ENCODE data around the gene APLP1. TPM values are rescaled to one million over a fixed set of nuclear protein-coding genes. Genes with fewer than 3 reads are reported as not detected.

APLP1 gene
- total and polyA plus RNA-seq, 2 donors = 2.5 to 3.3 TPM

DNA sequence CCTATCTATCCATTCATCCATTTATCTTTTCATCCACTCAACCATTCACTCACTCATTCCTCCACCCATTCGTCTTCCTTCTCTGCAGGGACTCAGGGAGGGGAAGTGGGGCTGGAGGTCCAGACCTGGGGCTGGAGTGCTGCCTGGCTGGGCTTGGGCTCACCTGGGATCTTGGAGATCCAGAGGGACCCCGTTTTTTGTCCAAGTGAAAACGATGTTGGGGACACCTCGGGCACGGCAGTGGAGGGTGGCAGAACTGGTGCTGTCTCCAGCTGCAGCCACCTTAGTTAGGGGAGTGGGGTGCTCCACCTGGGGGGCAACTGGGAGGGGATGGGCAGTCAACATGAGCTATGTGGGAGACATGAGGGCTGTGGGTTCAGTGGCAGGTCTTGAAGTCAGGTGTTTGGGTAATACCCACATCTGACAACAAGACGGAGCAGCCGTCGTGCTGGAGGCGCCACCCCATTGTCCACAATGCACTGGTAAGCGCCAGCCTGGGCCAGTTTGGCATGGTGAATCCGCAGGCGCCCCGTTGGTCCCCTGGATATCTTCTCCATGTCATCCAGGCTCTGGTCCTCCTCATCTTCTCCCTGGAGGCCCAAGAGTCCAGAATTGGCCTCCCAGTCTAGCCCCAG is 26.3 kb upstream of the APLP1 start:
- Histone ChIP-seq H3K36me3 (ENCODE audit: control insufficient read depth in 2 of 2, insufficient read depth in 2 of 2, low read length in 1 of 2) (no peaks in the 10 kb centered on the region), H3K4me3 (ENCODE audit: low read length in 2 of 2) (no peak overlapping the region), H3K4me1 (ENCODE audit: control insufficient read depth in 2 of 2, insufficient read depth in 2 of 2, low read length in 2 of 2) (no peaks in the 10 kb centered on the region), H3K27ac (ENCODE audit: low read depth in 1 of 2, low read length in 1 of 2) (no peak overlapping the region), H3K9me3 (ENCODE audit: control insufficient read depth in 2 of 2, insufficient read depth in 1 of 2, low read length in 1 of 2) (peaks cover 0 to 11% of the 10 kb centered on the region in 2 donors), H3K27me3 (ENCODE audit: control insufficient read depth in 2 of 2, insufficient read depth in 1 of 2, low read length in 1 of 2) (peaks cover 31 to 42% of the 10 kb centered on the region in 2 donors)
- DNase-seq (ENCODE audit: low read depth in 6 of 9, low spot score in 9 of 9) = no peak
- 88% methylated on average over 13 of the region's 13 CpGs for WGBS

DNA sequence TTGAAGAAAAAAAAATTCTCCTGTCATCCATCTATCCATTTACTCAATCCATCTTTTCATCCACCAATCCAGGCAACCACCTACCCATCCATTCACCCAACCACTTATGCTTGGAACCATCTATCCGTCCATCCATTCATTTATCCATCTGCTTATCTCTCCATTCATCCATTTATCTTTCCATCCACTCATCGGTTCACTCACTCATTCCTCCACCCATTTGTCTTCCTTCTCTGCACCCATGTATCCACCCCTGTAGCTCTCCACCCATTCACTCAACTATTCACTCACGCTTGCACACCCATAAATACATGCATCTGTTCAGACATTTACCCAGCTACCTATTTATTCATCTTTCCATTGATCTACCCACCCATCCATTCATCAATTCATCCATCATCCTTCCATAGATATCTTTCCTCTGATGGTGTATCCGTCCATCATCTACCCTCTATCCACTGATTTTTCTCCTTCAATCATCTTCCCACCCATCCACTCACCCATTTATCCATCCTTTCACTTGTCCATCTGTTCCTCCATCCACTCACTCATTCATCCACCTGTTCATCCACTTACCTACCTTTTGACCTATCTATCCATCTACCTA is 25.6 kb upstream of the APLP1 start:
- Histone ChIP-seq H3K9me3 (ENCODE audit: control insufficient read depth in 2 of 2, insufficient read depth in 1 of 2, low read length in 1 of 2) (peaks cover 0 to 11% of the 10 kb centered on the region in 2 donors), H3K27me3 (ENCODE audit: control insufficient read depth in 2 of 2, insufficient read depth in 1 of 2, low read length in 1 of 2) (peaks cover 31 to 46% of the 10 kb centered on the region in 2 donors), H3K36me3 (ENCODE audit: control insufficient read depth in 2 of 2, insufficient read depth in 2 of 2, low read length in 1 of 2) (no peaks in the 10 kb centered on the region), H3K4me3 (ENCODE audit: low read length in 2 of 2) (no peak overlapping the region), H3K27ac (ENCODE audit: low read depth in 1 of 2, low read length in 1 of 2) (no peak overlapping the region), H3K4me1 (ENCODE audit: control insufficient read depth in 2 of 2, insufficient read depth in 2 of 2, low read length in 2 of 2) (no peaks in the 10 kb centered on the region)
- DNase-seq (ENCODE audit: low read depth in 6 of 9, low spot score in 9 of 9) = no peak
- 90% methylated on average over 4 of the region's 4 CpGs for WGBS

DNA sequence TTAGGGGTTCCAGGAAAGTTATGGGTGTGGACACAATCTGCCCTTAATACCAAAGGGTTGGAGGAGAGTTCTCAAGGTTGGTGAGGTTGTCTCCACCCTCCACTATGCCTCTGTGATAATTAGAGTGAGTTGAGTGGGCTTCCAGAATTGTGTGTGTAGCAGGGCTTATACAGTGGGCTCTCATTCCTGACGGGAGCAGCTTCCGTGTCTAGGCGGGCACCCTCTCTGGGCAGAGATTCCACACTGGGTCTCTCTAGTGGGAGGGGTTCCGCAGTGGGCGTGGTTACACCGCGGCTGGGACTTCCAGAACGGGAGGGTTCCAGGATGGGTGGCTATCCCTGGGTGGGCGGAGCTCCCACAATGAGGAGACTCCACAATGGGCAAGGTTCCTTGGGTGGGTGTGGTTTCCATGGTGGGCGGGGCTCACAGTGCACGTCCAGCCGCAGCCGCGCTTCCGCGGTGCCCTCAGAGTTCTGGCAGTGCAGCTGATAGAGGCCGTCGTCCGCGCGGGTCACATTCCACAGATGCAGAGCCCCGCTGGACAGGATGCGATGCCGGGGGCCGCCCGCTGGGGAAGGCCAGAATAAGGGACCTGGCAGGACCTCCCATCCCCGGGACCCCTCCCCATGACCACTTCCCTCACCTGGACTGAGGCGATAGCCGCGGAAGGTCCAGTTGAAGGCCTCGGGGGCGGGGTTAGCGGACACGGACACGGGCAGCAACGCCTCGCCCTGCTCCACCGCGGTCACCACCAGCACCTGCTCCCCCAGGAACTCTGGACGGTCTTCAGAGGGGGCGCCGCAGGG is 24.5 kb upstream of the APLP1 start:
- Histone ChIP-seq H3K27me3 (ENCODE audit: control insufficient read depth in 2 of 2, insufficient read depth in 1 of 2, low read length in 1 of 2) (peaks cover 31 to 57% of the 10 kb centered on the region in 2 donors), H3K27ac (ENCODE audit: low read depth in 1 of 2, low read length in 1 of 2) (no peak overlapping the region), H3K9me3 (ENCODE audit: control insufficient read depth in 2 of 2, insufficient read depth in 1 of 2, low read length in 1 of 2) (peaks cover 0 to 11% of the 10 kb centered on the region in 2 donors), H3K4me1 (ENCODE audit: control insufficient read depth in 2 of 2, insufficient read depth in 2 of 2, low read length in 2 of 2) (no peaks in the 10 kb centered on the region), H3K36me3 (ENCODE audit: control insufficient read depth in 2 of 2, insufficient read depth in 2 of 2, low read length in 1 of 2) (no peaks in the 10 kb centered on the region), H3K4me3 (ENCODE audit: low read length in 2 of 2) (no peak overlapping the region)
- WGBS = 15% methylated on average over 42 of the region's 42 CpGs
- no peak for DNase-seq (ENCODE audit: low read depth in 6 of 9, low spot score in 9 of 9)

DNA sequence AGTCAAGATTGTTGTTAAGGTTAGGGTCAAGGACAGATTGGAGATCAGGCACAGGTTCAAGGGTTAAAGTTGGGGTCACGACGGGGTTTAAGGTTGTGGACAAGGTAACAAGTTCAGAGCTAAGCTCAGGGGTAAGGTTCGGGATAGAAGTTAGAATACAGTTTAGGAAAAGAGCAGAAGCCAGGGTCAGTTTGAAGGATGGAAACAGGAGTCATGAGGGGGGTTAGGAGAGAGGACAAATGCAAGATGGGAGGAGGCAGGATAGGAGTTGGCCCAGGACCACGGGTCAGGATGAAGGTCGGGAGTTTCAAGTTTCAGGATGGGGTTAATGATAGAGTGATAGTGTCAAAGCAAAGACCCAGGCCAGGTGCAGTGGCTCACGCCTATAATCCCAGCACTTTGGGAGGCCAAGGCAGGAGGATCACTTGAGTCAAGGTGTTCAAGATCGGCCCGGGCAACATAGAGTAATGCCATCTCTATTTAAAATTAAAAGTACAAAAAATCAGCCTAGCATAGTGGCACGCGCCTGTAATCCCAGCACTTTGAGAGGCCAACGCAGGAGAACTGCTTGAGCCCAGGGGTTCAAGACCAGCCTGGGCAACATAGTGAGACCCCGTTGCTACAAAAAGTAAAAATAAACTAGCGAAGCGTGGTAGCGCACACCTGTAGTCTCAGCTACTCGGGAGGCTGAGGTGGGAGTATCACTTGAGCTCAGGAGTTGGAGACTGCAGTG is 23.7 kb upstream of the APLP1 start:
- no peaks in the 10 kb centered on the region for H3K4me1 ChIP-seq (ENCODE audit: control insufficient read depth in 2 of 2, insufficient read depth in 2 of 2, low read length in 2 of 2)
- no peak overlapping the region for H3K4me3 ChIP-seq (ENCODE audit: low read length in 2 of 2)
- H3K36me3 ChIP-seq (ENCODE audit: control insufficient read depth in 2 of 2, insufficient read depth in 2 of 2, low read length in 1 of 2) = no peaks in the 10 kb centered on the region
- H3K27ac ChIP-seq (ENCODE audit: low read depth in 1 of 2, low read length in 1 of 2) = no peak overlapping the region
- WGBS = 64% methylated on average over 16 of the region's 16 CpGs
- no peak for DNase-seq (ENCODE audit: low read depth in 6 of 9, low spot score in 9 of 9)
- H3K9me3 ChIP-seq (ENCODE audit: control insufficient read depth in 2 of 2, insufficient read depth in 1 of 2, low read length in 1 of 2) = peaks cover 0 to 6% of the 10 kb centered on the region in 2 donors
- peaks cover 31 to 64% of the 10 kb centered on the region in 2 donors for H3K27me3 ChIP-seq (ENCODE audit: control insufficient read depth in 2 of 2, insufficient read depth in 1 of 2, low read length in 1 of 2)

DNA sequence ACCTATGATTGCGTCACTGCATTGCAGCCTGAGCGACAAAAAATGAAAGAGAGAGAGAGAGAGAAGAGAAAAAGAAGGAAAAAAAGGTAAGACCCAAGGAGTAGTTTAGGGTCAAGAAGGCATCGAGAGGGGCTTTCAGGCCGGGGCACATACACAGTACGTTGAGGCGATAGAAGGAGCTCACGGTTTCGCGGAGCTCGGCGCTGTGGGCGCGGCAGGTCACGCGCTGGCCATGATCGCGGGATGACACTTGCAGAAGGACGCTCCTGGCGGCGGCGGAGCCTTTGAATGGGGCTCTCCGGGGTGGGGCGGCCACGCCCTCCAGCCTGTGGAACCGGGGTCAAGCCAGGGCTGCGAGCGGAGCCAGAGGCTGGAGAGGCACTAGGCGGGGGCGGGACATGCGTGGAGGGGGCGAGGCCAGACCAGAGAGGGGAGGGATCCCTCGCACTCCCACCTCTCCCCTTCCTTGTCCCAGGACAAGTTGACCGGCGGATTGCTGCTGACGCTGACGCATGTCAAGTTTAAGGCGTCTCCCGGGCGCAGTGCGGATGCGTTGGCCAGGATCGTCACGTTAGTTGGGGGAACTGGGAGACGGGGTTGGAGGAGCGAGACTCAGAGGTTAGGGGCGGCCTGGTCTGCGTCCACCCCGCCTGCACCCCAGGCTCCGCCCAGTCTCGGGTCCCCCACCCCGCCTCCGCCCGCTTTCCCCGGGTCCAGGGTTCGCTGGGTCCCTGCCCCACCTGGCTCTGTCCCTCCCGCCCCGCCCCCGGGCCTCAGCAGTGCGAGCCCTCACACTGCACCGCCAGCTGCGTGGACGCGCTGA is 22.9 kb upstream of the APLP1 start:
- 10% methylated on average over 63 of the region's 63 CpGs for WGBS
- Histone ChIP-seq H3K27me3 (ENCODE audit: control insufficient read depth in 2 of 2, insufficient read depth in 1 of 2, low read length in 1 of 2) (peaks cover 31 to 66% of the 10 kb centered on the region in 2 donors), H3K36me3 (ENCODE audit: control insufficient read depth in 2 of 2, insufficient read depth in 2 of 2, low read length in 1 of 2) (no peaks in the 10 kb centered on the region), H3K4me3 (ENCODE audit: low read length in 2 of 2) (no peak overlapping the region), H3K9me3 (ENCODE audit: control insufficient read depth in 2 of 2, insufficient read depth in 1 of 2, low read length in 1 of 2) (peaks cover 0 to 6% of the 10 kb centered on the region in 2 donors), H3K4me1 (ENCODE audit: control insufficient read depth in 2 of 2, insufficient read depth in 2 of 2, low read length in 2 of 2) (no peaks in the 10 kb centered on the region), H3K27ac (ENCODE audit: low read depth in 1 of 2, low read length in 1 of 2) (no peak overlapping the region)
- no peak for DNase-seq (ENCODE audit: low read depth in 6 of 9, low spot score in 9 of 9)

DNA sequence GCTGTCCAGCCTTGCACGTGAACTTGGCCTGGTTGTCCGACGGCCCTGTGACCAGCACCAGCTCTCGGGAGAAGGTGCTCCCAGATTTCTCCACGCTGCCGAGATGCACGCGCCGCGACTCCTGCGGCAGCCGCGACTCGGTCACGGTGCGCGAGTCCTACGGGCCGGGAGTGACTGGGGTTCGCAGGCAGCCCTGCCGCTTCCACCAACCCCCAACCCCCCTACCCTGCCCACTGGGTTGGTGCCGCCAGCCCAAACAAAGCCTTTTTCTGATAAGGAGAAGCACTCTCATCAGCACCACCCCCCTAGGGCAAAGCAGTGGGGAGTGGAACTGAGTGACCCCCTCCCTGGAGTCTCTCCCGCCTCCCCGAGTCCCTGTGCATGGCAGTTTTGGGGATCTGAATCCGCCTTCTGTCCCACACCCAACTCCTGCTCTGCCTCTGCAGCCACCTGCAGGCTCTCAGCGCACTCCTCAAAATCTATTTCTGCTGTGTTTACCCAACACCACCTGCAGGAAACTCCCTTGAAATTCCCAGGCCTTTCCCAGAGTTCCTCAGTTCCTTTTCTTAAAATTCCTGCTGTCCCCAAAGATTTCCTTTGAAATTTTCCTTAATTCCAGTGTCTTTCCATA is 22.2 kb upstream of the APLP1 start:
- H3K27ac ChIP-seq (ENCODE audit: low read depth in 1 of 2, low read length in 1 of 2) = no peak overlapping the region
- no peak for DNase-seq (ENCODE audit: low read depth in 6 of 9, low spot score in 9 of 9)
- no peak overlapping the region for H3K4me3 ChIP-seq (ENCODE audit: low read length in 2 of 2)
- H3K27me3 ChIP-seq (ENCODE audit: control insufficient read depth in 2 of 2, insufficient read depth in 1 of 2, low read length in 1 of 2) = peaks cover 31 to 72% of the 10 kb centered on the region in 2 donors
- H3K9me3 ChIP-seq (ENCODE audit: control insufficient read depth in 2 of 2, insufficient read depth in 1 of 2, low read length in 1 of 2) = peaks cover 0 to 6% of the 10 kb centered on the region in 2 donors
- H3K36me3 ChIP-seq (ENCODE audit: control insufficient read depth in 2 of 2, insufficient read depth in 2 of 2, low read length in 1 of 2) = no peaks in the 10 kb centered on the region
- no peaks in the 10 kb centered on the region for H3K4me1 ChIP-seq (ENCODE audit: control insufficient read depth in 2 of 2, insufficient read depth in 2 of 2, low read length in 2 of 2)
- 8% methylated on average over 26 of the region's 26 CpGs for WGBS

DNA sequence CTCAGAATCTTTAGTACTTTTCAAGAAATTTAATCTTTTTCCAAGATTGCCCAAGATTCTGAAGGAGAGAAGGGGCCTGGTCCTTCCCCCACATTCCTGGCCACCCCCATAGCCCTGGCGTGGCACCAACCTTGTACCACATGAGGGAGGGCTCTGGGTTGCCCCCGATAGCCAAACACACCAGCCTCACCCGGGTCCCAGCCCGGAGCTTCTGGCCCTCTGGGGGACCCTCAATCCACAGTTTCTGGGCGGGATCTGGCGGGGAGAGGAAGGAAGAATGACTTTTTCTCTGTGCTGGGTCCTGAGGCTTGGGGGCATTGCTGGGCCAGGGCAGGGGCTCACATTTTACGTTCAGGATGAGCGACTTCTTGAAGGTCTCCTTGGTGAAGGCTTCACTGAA is 20.5 kb upstream of the APLP1 start:
- no peak overlapping the region for H3K27ac ChIP-seq (ENCODE audit: low read depth in 1 of 2, low read length in 1 of 2)
- WGBS = 83% methylated on average over 8 of the region's 8 CpGs
- peaks cover 31 to 79% of the 10 kb centered on the region in 2 donors for H3K27me3 ChIP-seq (ENCODE audit: control insufficient read depth in 2 of 2, insufficient read depth in 1 of 2, low read length in 1 of 2)
- DNase-seq (ENCODE audit: low read depth in 6 of 9, low spot score in 9 of 9) = no peak
- H3K36me3 ChIP-seq (ENCODE audit: control insufficient read depth in 2 of 2, insufficient read depth in 2 of 2, low read length in 1 of 2) = no peaks in the 10 kb centered on the region
- H3K4me3 ChIP-seq (ENCODE audit: low read length in 2 of 2) = no peak overlapping the region
- no peaks in the 10 kb centered on the region for H3K4me1 ChIP-seq (ENCODE audit: control insufficient read depth in 2 of 2, insufficient read depth in 2 of 2, low read length in 2 of 2)
- H3K9me3 ChIP-seq (ENCODE audit: control insufficient read depth in 2 of 2, insufficient read depth in 1 of 2, low read length in 1 of 2) = no peaks in the 10 kb centered on the region

DNA sequence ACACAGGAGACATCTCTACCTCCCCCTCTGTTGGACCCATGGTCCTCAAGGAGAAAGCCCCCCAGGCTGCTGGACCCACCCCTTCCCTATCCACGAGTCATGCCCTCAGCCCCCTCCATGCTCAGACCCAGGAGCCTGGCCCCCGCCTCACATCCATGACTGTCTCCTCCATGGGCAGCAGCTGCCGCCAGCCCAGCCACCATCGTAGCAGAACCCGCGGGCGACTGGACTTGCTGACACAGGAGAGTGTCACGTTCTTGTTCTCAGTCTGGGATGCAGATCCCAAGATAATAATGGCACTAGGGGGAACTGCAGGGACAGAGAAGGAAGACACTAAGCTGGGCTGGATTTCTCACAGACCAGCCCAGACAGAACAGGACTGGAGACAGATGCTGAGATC is 19.9 kb upstream of the APLP1 start:
- Histone ChIP-seq H3K4me3 (ENCODE audit: low read length in 2 of 2) (no peak overlapping the region), H3K36me3 (ENCODE audit: control insufficient read depth in 2 of 2, insufficient read depth in 2 of 2, low read length in 1 of 2) (no peaks in the 10 kb centered on the region), H3K9me3 (ENCODE audit: control insufficient read depth in 2 of 2, insufficient read depth in 1 of 2, low read length in 1 of 2) (no peaks in the 10 kb centered on the region), H3K27me3 (ENCODE audit: control insufficient read depth in 2 of 2, insufficient read depth in 1 of 2, low read length in 1 of 2) (peaks cover 31 to 78% of the 10 kb centered on the region in 2 donors), H3K27ac (ENCODE audit: low read depth in 1 of 2, low read length in 1 of 2) (no peak overlapping the region), H3K4me1 (ENCODE audit: control insufficient read depth in 2 of 2, insufficient read depth in 2 of 2, low read length in 2 of 2) (no peaks in the 10 kb centered on the region)
- DNase-seq (ENCODE audit: low read depth in 6 of 9, low spot score in 9 of 9) = no peak
- 89% methylated on average over 8 of the region's 8 CpGs for WGBS

Measured in thymus (tissue), 11 donors.